Activated naive CD4-positive, alpha-beta T cell treated with anti-CD3 and anti-CD28 coated beads, Interleukin-2, amount 50 U/mL, for 16 hours (primary cell): ENCODE data around the gene RNF181.

Experiments used
- DNase-seq: peaks from one replicate; pipeline ENCODE4 v3.0.0-alpha.2; 2020

Gene RNF181

DNA sequence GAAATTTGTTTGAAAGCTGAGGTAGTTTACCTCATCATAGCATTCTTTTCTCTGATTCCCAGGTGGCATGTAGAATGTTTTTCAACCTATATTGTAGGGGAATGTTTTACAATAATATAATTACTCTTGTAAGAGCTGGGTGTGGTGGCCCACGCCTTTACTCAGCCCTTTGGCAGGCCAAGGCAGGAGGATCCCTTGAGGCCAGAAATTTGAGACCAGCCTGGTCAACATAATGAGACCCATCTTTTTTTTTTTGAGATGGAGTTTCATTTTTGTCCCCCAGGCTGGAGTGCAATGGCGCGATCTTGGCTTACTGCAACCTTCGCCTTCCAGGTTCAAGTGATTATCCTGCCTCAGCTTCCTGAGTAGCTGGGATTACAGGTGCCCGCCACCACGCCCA, 24.1 kb downstream of the RNF181 start:
- no peak for DNase-seq

DNA sequence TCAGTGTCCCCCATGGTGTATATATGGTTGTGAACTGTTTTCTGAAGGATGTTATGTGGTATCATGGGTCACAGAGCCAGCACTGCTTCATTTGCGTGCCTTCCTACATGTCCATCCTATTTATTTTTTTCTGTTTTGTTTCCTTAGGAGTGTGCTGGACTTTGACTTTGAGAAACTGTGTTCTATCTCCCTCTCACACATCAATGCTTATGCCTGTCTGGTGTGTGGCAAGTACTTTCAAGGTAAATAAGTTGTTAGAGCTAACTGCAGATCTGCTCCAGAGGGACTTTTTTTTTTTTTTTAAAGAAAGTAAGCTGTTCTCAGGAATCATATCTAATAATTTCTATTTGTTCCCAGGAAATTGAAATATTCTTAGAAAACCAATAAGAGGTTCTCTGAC, 25.8 kb downstream of the RNF181 start:
- DNase-seq = no peak

DNA sequence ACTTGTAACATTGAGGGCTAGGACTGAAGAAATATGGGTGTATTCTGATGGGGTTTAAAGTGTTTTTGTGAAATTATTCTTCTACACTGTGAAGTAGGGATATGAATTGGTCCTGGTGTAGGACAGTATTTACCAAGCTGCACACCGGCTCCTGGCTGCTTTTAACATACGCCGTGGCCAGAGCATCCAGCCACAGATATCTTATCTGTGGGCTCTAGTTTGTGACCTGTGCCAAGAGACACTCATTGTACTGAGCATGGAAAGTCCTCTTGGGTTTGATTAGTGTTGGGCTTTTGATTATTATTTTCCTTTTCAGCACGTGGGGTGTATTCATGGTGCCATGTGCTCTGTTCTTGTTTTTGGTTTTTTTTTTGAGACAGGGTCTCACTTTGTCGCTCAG, 28.4 kb downstream of the RNF181 start:
- no peak for DNase-seq

DNA sequence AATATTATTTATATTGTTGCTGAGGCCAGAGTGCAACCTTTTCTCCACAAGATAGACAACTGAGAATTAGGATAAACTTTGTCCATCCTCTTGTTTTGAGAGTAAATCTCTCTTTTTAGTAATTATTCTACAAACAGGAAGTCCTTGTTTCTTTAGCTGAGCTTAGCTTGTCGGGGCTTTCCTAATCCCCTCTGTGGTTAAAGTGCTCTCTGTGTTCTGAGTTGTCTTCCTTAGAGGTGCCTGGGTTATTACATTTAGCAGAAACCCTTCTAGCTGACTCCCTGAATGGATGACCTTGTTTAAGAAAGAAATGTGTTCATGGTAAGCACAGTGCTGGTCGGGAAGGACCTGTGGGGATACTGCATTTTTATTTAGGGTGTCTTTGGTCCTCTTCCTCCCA, 33.1 kb downstream of the RNF181 start:
- no peak for DNase-seq

DNA sequence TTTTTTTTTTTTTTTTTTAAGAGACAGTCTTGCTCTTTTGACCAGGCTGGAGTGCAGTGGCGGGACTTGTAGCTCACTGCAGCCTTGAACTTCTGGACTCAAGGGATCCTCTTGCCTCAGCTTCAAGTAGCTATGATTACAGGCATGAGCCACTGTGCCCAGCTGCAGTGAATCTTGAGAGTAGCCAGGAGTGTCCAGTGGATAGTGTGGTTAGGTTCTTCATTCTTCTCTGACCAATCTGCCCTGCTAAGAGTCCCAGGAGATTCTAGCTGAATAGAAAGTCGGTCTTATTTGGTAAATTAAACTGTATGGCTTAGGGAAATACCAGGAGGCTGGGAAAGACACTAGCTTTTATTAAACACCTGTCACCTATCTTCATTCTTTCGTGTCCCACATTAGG, 35.8 kb downstream of the RNF181 start:
- DNase-seq = no peak

DNA sequence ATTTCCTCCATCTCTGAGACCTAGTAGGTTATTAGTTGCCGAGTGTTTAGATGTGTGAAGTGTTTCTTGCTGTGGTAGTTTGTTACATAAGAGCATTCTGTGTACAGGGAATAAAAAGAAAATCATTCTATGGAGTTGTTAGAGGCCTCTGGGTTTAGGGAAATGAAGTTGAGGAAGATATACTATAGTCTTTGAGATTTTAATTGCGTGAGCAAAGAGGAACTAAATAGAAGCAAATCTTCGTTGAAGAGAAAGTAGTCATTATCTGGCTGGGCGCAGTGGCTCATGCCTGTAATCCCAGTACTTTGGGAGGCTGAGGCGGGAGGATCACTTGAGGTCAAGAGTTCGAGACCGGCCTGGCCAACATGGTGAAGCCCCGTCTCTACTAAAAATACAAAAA, 39.5 kb downstream of the RNF181 start:
- no peak for DNase-seq

DNA sequence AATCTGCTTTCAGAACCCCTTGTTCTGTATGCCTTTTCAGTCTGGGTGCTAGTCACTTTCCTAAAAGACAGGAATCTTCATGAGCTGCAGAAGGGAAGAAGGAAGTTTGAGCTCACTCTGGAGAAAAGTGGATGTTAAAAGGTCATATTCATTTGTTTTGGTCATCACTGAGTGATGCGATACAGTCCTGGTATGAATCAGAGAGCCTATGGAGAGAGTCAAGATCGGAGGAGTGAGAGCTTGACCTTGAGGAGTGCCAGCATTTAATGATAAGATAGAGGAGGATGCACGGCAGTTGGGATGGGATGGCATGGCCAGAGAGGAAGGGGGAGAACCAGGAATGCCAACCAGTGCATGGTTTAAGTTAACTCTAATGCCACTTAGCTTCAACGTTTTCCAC, 40.1 kb downstream of the RNF181 start:
- no peak for DNase-seq

DNA sequence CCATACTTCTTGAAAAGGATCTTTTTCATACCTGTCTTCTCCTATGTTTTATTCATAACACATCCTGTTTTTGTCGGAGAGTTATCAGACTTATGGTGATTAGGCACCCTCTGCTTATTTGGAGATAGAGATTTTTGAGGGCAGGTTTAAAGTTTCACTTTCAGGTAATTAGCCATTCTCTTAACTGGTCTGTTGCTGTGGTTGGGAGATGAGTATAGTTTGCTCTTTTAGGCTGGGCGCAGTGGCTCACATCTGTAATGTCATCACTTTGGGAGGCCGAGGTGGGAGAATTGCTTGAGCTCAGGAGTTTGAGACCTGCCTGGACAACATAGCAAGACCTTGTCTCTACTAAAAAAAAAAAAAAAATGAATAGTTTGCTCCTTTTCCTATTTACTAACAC, 47.2 kb downstream of the RNF181 start:
- DNase-seq = no peak

DNA sequence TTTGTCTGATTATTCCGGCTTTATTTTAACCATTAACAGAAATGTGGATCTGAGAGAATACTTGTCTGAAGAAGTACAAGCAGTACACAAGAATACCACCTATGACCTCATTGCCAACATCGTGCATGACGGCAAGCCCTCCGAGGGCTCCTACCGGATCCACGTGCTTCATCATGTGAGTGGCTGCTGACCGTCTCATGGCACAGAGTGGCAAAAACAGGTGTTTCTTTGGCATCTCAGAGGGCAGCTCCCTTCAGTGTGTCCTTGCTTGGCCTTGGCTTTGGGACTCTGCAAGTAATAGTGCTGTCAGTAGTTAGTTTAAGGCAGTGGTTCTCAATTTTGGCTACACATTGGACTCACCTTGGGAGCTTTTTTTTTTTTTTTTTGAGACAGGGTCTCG, 49.4 kb downstream of the RNF181 start:
- DNase-seq = no peak

DNA sequence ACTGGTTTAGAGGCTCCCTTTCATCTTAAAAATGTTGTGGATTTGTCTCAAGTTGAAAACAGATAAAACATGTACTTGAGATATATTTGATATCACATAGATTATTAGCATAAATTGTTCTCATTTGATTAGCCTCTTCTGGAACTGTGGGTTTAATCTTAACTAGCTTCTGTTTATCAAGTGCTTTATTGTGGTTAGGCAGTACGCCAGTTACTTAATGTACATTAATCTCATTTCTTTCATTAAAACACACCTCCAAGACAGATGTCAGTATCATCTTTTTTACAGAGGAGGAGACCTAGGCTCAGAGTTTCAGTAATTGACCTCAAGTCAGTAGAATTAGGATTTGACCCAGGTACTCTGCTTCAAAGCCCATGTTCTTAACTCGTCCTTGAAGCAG, 50.6 kb downstream of the RNF181 start:
- DNase-seq = no peak
